Measurements from ENCODE around the gene ZNF728.
"Not testable (repeated sequence)": the region's sequence is repeated elsewhere in the genome, so short reads cannot be mapped to it uniquely, and the experiment has no call there.

Gene ZNF728

GRCh38 chr19:23015660-23016059 lies 12.7 kb upstream of the ZNF728 start:
- intact Hi-C loops (cut with DNase I; ENCODE audit: low total_unique reads): no loop called here
- Histone ChIP-seq H3K4me1 (no peaks in the 10 kb centered on the region), H3K27me3 (no peaks in the 10 kb centered on the region), H3K27ac (no peak overlapping the region), H3K4me3 (no peak overlapping the region), H3K36me3 (no peaks in the 10 kb centered on the region), H3K9me3 (peaks cover 0 to 3% (median 0%) of the 10 kb centered on the region in 3 donors)
- no peak for DNase-seq
- TF ChIP-seq CTCF (IDR thresholded peaks at IDR 0.05): no peak

GRCh38 chr19:22994957-22995356 lies 8.0 kb downstream of the ZNF728 start:
- H3K4me3 ChIP-seq; H3K36me3 ChIP-seq; DNase-seq; H3K4me1 ChIP-seq; H3K27me3 ChIP-seq; H3K27ac ChIP-seq; intact Hi-C loops (cut with DNase I; ENCODE audit: low total_unique reads): not testable (repeated sequence)
- peaks cover 0 to 42% (median 8%) of the 10 kb centered on the region in 3 donors for H3K9me3 ChIP-seq

GRCh38 chr19:22976248-22976647 lies 26.7 kb downstream of the ZNF728 start:
- no peak for TF ChIP-seq CTCF (IDR thresholded peaks at IDR 0.05)
- H3K27me3 ChIP-seq: no peaks in the 10 kb centered on the region
- no peak overlapping the region for H3K27ac ChIP-seq
- peaks cover 12 to 96% (median 82%) of the 10 kb centered on the region in 3 donors for H3K9me3 ChIP-seq
- no peak overlapping the region for H3K4me3 ChIP-seq
- intact Hi-C loops (cut with DNase I; ENCODE audit: low total_unique reads): no loop called here
- H3K4me1 ChIP-seq: no peaks in the 10 kb centered on the region
- H3K36me3 ChIP-seq: peaks cover 42 to 56% (median 49%) of the 10 kb centered on the region in 3 donors
- DNase-seq: no peak

- H3K4me3 ChIP-seq; intact Hi-C loops (cut with DNase I; ENCODE audit: low total_unique reads); DNase-seq; H3K27ac ChIP-seq; H3K4me1 ChIP-seq; H3K27me3 ChIP-seq: not testable (repeated sequence)
- H3K36me3 ChIP-seq: peaks cover 45 to 56% (median 49%) of the 10 kb centered on the region in 3 donors
- H3K9me3 ChIP-seq: peaks cover 15 to 97% (median 76%) of the 10 kb centered on the region in 3 donors
These were observed 27.3 kb downstream of the ZNF728 start for GRCh38 chr19:22975546-22976136.

- Histone ChIP-seq H3K4me1 (no peaks in the 10 kb centered on the region), H3K4me3 (no peak overlapping the region), H3K27ac (no peak overlapping the region), H3K27me3 (no peaks in the 10 kb centered on the region), H3K9me3 (peaks cover 8 to 48% (median 28%) of the 10 kb centered on the region in 3 donors), H3K36me3 (no peaks in the 10 kb centered on the region)
- intact Hi-C loops (cut with DNase I; ENCODE audit: low total_unique reads): no loop called here
- no peak for TF ChIP-seq CTCF (IDR thresholded peaks at IDR 0.05)
- no peak for DNase-seq
These were observed 57.4 kb downstream of the ZNF728 start for GRCh38 chr19:22945560-22945959.

- no peaks in the 10 kb centered on the region for H3K36me3 ChIP-seq
- intact Hi-C loops (cut with DNase I; ENCODE audit: low total_unique reads): no loop called here
- no peak overlapping the region for H3K4me3 ChIP-seq
These were observed 67.8 kb downstream of the ZNF728 start for GRCh38 chr19:22935151-22935550.

GRCh38 chr19:22927576-22927975 lies 75.4 kb downstream of the ZNF728 start:
- DNase-seq; intact Hi-C loops (cut with DNase I; ENCODE audit: low total_unique reads); H3K36me3 ChIP-seq; H3K4me1 ChIP-seq; H3K27ac ChIP-seq; H3K9me3 ChIP-seq; H3K4me3 ChIP-seq; H3K27me3 ChIP-seq: not testable (repeated sequence)

More at GRCh38 chr19:22935151-22935550, 67.8 kb downstream of the ZNF728 start:
- H3K4me1 ChIP-seq: no peaks in the 10 kb centered on the region
- H3K27me3 ChIP-seq: no peaks in the 10 kb centered on the region
- TF ChIP-seq CTCF (IDR thresholded peaks at IDR 0.05): no peak
- no peaks in the 10 kb centered on the region for H3K9me3 ChIP-seq
- DNase-seq: no peak
- no peak overlapping the region for H3K27ac ChIP-seq

GRCh38 chr19:22925181-22925580 lies 77.8 kb downstream of the ZNF728 start:
- H3K27me3 ChIP-seq; intact Hi-C loops (cut with DNase I; ENCODE audit: low total_unique reads); H3K4me3 ChIP-seq; H3K9me3 ChIP-seq; H3K36me3 ChIP-seq; H3K27ac ChIP-seq; H3K4me1 ChIP-seq; DNase-seq: not testable (repeated sequence)
